HG03442 (cell line): ENCODE data around the gene CHMP6.

Source experiments
- ATAC-seq: cut with Tn5 transposase; IDR thresholded peaks from one replicate; pipeline ENCODE4 v1.9.1; 2021; ENCODE audit warnings: mild to moderate bottlenecking, moderate library complexity; ENCODE audit not compliant: unreplicated experiment

Gene CHMP6

DNA sequence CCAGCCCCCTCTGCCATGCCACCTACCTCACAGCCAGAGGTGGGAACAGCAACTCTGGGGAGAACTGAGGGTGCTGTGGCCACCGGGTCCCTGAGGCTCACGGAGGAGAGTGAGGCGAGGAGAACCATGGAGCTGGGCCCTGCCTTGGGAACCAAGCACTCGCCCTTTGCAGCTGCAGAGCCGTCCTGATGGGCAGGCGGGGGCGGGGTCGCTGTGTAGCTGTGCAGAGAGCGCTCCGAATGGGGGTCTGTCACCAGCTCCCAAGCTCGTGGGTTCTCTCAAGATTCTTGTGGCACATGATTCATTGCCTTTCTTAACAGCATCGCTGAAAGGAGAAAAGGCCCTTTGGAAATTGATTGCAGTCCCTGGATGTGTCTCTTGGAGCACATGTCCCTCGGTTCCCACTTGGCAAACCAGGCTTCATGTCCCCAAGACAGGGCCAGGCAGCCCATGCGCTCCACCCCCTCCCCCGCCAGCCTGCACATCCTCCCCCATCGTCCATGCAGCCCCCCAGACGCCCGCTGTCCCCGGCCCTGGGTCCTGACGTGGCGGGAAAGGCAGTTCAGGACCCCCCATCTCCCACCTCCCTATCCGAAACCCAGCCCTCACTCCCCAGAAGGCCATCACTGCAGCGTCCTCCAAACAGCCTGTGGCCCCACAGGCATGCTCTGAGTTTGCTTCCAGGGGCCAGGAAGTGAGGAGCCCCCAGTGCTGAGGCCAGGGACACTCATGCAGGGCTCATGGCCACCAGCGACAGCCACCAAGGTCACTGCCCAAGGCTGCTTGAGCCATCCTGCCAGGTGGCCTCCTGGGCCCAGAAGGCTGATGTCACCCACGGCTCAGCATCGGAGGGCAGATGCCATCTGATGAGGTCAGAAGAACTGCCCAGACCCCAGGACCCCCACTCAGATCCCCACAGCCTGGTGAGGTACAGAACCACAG is 20.6 kb upstream of the CHMP6 start:
- ATAC-seq, result no peak

DNA sequence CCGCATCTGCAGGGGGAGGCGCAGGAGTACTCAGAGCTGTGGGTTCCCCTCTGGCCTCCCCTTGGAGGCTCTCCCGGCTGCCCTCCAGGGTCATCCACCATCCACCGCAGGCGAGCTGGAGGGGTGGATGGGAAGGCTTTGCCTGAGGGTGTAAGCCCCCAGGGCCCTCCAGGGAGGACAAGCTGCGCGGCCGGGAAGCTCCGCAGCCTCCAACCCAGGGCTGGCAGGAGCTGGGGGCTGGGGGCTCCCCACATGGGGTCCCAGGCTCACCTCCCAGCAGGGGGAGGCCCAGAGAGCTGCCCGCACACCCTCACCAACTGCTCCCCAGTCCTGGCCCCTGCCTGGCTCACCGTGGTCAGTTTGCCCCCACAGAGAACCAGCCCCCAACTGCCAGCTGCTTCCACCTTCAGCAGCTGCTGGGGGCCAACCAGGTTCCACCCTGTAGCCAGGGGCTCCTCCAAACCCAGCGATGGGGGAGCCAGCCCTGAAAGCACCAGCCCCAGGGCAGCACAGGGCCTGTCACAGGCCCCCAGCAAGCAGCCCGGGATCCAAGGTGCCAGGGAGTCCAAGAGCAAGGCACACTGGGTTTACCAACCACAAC is 19.8 kb upstream of the CHMP6 start:
- ATAC-seq, result no peak

DNA sequence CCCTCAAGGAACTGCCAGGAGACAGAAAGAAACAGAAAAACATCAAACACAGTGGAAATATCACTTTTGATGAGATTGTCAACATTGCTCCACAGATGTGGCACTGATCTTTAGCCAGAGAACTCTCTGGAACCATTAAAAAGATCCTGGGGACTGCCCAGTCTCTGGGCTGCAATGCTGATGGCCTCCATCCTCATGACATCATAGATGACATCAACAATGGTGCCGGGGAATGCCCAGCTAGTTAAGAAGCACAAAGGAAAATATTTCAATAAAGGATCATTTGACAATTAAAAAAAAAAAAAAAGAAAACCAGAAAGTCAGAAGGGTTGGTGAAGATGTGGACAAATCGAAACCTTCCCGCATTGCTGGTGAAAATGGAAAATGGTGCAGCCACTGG is 14.9 kb upstream of the CHMP6 start:
- no peak for ATAC-seq

DNA sequence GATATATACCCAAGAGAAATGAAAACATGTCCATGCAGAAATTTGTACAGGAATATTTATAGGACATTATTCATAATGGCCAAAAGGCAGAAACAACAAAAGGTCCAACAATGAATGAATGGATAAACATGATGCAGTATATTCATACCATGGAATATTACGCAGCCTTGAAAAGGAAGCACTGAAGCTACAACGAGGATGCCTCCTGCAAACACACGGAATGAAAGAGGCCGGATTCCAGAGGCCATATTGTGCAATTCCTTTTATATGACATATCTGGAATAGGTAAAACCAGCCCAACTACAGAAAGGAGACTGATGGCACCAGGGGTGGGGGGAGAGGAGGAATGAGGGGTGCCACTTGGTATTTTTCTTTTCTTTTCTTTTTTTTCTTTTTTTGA is 14.5 kb upstream of the CHMP6 start:
- no peak for ATAC-seq

DNA sequence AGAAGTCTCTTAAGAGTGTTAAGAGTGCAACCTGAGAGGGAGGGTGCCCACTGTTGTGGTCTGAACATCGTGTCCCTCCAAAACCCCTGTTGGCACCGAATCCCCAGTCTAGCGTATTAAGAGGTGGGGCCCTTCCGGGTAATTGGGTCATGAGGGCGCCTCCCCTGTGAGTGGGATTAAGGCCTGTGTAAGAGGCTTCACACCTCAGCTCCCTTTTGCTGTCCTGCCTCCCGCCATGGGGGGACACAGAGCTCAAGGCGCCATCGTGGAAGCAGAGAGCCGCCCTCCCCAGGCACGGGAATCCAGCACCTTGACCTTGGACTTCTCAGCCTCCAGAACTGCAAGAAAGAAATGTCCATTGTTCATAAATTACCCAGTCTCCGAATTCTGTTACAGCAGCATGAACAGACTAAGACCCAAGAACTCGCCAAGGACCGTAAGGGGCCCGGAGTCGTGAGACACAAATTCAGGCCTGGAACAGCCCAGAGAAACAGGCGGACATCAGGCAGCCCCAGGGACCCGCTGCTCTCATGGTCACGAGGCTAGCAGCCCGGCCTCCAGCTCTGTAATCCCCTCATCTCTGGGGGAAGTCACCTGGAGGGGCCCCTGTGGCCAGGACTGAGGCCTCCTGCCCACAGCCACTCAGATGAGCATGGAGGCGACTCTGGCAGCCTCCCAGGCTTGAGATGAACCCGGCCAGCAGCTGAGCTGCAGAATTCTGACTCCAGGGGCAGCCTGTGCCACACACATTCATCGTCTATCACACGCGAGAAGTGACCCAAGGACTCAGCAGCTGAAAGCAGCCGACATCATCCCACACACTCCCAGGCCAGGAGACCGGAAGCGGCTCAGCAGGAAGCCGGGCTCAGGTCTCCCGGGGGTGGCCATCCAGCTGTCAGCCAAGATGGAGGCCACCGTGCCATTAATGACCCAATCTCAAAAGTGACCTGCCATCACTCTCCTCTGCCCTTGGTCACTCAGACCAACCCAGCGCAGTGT is 12.8 kb upstream of the CHMP6 start:
- no peak for ATAC-seq

DNA sequence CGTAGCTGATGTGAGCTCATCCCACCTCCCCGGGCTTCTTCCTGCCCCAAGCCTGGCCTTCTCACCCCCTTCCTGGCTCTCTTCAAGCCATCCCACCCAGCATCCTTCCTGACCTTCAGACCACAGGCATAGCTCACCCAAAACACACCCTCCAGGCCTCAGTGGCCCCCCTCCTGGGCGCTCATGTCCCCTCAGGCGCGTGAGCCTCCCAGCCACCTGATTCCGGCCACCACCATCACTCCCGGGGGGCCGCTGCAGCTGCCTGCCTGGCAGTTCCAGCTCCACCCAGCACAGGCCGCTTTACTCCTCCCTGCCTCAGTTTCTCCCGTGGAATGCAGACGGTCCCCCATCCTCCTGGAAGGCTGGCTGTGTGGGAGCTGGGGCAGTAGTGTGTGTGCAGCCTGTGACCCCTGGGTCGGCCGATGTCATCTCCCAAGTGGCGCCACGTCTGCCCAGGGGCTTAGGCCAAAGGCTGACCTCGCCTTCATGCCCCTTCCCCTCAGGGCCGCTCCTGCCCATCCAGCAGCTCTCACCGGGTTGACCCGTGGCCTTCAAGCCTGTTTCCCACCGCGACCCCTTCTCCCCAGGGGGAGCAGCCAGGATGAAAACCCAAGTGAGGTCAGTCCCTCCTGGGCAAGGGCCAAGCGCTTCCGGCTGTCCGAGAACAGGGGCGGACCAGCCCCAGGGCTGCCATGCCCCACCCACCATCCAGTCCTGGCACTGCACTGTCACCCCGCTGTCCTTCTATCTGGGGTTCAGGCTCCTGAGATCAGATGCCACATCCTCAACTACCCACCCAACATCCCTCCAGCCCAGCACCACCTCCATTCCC is 11.9 kb upstream of the CHMP6 start:
- ATAC-seq, result no peak

DNA sequence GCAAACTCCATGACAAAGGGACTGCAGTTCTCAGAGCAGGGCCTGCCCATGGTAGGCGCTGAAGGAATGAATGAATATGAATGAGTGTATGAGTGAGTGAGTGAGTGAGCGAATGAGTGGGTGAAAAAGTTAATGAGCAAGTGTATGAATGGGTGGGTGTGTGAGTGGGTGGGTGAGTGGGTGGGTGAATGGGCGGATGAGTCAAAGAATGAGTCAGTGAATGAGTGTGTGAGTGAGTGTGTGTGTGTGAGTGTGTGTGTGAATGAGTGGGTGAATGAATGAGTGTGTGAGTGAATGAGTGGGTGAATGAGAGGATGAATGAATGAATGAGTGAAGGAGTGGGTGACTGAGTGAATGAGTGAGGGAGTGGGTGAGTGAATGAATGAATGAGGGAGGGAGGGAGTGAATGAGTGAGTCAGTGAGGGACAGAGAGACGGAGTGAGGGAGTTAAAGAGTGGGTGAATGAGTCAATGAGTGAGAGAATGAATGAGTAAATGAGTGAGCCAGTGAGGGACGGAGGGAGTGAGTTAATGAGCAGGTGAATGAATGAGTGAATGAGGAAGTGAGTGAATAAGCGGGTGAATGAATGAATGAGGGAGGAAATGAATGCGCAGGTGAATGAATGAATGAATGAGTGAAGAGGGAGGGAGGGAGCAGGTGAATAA is 11.1 kb upstream of the CHMP6 start:
- ATAC-seq, result no peak

DNA sequence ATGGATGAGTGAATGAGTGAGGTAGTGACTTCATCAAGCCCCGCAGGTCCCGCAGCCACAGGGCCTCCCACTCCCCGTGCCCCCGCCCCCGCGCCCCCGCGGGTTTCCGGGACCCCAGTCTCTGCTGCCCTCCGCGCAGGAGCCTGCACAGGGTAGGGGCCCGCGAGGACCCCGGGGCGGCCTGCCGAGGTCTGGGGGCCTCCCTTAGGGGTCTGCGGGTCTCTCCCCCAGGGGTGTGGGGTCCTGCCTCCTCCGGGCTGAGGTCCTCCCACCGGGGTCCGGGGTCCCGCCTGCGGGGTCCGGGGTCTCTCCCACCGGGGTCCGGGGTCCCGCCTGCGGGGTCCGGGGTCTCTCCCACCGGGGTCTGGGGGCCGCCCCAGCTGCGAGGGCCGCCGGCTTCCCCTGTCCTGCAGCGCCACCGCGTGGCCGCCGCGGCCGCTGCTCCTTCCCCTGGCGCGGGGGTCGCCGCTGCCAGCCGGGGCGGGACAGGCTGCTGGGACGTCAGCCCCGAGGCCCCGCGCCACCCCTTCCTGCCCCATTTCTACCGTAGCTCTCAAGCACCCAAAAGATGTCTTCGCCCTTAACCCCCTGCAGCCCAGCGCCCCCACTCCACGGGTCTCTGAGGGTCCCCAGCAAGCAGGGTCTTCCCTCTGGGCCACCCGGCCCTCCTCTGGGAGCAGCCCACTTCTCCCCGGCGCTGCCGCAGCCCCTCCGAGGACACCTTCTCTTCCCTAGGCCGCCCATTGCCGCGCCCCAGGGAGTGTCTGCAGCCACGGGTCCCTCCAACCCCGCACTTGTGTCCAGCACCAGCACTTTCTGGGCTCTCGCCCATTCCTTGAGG is 10.4 kb upstream of the CHMP6 start:
- ATAC-seq, result no peak

DNA sequence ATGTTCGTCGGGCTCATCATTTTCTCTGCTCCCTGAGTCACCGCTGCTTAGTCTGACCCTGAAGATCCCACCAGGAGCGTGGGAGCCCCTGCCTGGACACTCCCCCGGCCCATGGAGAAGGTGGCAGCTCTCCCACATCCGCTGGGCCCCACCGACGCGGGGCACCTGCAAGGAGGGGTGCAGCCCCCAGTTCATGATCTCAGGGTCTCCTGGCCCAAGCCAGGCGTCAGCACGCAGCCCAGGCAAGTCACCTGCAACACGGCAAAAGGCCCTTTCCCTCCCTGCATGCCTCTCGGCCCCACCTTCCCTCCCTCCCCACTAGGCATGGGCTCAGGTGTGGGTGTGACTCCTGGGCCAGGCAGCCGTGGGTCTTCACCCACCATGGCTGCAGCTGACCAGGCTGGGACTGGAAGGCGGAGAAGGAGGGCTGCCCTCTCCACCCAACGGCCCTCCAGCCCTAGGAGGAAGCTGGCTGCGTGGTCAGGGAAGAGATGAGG is 9.7 kb upstream of the CHMP6 start:
- no peak for ATAC-seq

DNA sequence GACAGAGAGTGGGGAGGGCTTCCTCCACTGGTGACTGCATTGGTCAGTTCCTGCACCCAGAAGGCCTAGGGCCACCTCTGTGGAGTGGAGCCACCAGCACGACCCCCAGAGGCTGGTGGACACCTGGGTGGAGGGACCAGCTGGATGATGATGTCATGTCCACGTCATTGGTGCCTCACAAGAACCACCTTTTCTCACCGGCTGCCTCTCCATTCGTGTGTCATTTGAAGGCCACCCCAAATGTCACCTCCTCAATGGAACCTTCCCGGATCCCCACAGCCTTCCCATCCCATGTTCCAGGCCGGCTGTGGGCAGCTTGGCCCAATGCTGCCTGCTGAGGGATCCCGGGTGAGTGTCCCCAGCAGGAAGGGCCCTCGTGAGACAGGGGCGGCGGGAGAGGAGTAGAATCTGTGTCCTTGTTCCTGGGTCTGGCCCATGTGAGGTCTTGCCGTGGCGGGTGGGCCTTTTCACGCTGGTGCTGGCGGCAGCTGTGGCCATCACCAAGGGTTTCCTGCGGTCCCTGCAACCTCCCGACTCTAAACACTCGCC is 9.1 kb upstream of the CHMP6 start:
- no peak for ATAC-seq

DNA sequence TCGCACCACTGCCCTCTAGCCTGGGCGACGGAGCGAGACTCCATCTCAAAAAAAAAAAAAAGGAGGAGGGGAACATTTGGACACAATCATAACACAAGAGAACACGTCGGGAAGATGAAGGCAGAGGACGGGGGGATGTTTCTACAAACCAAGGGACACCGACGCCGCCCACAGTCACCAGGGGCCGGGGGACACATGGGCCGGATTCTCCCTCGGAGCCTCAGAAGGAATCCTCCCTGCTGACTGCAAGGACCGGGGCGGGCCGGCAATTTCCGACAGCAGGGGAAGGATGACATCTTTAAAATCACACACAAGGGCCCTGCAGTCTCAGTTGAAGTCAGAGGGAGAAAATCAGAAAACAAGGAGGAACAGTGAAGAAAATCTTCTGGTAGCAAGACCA is 8.1 kb upstream of the CHMP6 start:
- no peak for ATAC-seq

DNA sequence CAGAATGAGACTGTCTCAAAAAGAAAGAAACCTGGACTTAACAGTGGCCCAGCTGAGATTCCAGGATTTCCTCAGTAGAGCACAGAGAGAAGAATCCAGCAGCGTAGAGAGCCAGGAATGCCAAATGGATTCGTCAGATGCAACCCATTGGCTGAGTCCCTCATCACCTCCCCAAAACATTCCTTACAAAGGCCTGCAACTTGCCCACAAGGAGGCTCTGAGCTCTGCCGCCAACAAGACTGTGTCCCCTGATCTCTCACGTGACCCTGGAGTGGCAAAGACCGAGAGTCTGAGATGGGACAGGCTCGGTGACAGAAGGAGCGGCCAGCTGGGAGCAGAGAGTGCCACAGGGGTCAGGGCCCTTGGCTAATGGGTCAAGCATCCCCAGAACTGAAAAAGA is 6.9 kb upstream of the CHMP6 start:
- ATAC-seq, result no peak

DNA sequence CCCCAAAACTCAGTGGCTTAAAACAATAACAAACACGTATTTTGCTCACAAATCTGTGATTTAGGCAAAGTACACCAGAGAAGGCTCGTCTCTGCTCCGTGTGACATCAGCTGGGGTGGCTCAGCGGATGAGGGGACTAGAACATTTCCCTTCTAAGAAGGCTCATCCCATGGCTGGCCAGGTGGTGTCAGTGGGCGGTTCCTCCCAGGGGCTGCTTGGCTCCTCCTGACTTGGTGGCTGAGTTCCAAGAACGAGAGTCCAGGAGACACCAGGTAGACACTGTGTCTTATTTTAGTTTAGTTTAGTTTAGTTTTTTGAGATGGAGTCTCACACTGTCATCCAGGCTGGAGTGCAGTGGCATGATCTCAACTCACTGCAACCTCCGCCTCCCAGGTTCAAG is 5.6 kb upstream of the CHMP6 start:
- ATAC-seq, result no peak

DNA sequence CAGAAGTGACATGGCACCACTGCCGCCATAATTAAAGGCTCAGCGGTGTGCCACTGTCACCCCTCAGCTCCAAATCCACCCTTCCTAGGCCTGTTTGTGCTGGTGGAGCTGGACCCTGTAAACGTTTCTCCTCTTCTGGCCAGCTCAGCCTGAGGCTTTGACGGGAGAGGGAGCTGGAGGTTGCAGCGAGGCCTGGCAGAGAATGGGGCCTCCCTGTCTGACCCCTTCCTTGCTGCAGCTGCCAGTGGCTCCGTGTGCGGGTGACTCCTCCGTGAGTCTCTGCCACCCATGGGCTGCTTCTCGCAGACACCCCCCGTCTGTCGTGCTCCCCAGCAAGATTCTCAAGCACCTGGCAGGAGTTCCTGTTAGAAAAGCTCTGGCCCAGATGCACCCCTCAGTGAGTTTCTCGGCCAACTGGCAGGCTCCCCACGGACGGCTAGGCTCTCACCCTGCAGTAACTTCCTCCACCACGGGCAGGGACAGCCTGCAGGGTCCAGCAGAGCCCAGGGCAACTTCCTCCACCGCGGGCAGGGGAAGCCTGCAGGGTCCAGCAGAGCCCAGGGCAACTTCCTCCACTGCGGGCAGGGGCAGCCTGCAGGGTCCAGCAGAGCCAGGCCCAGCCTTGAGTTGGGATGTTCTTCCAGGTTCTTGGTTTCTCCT is 4.7 kb upstream of the CHMP6 start:
- no peak for ATAC-seq

DNA sequence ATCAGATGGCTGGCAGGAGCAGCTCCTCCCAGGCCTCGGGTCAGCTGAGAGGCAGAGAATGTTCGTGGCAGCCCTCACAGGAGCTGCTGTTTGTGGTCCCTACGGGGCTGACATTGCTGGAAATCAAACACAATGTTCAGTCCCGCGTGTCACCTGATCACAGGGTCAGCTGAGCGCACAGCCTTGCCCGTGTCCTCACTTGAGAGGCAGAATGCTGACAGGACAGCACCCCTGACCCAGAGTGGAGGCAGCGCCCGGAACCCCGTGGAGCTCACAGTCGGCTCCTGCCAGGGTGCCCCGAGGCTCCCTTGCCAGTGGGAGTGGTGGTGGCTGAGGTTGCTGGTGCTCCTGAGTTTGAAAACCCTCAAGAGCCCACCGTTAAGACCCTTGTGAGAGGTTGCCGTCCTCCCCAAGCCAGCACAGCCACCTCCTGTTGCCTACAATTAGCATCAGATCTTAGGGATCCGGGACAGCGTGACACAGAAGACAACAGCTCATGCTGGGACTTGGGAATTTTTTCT is 3.6 kb upstream of the CHMP6 start:
- no peak for ATAC-seq

DNA sequence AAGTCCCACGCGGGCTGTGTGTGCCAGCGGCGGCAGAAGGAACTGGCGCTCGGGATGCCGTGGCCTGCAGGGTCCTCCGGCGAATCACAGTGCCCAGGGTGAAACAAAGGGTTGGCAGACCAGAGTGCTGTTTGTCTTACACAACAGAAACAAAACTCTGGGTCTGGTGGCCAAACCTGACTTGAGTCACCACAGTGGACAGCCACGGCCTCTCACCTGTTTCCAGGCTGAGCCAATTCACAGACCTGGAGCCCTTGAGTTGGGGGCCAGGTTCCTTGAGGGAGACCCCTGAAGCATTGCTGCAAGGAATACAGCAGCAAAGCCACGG is 2.1 kb upstream of the CHMP6 start:
- ATAC-seq, result no peak

DNA sequence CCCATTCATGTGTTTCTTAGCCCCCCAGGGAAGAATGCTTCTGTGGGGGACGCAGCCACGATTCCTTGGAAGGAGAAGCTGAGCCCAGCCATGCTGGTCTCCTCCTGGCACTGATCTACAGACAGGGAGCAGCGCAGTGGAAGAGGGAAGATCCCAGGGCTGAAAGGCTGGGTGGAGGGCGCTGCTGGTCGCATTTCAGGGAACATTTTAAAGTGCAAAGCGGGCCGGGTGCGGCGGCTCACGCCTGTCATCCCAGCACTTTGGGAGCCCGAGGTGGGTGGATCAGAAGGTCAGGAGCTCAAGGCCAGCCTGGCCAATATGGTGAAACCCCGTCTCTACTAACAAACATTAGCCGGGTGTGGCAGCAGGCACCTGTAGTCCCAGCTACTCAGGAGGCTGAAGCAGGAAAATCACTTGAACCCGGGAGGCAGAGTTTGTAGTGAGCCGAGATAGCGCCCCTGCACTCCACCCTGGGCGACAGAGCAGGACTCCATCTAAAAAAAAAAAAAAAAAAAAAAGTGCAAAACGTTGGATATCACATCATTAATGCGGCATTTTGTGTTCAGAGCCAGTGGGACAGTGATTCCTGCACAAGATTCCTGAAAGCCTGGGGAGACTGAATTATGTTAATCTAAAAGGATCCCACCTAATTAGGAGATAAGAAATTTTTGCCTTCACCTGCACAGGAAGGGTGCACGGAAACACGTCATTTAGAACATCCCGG is 558 bp upstream of the CHMP6 start:
- no peak for ATAC-seq
